B cell (primary cell): ENCODE measurements around the gene TIGD3.

Experiments
- CTCF ChIP-seq: fragments of 200-600 bp; IDR thresholded peaks from one replicate; pipeline ENCODE4 v1.8.0; 2022; ENCODE audit warnings: antibody characterized with exemption, mild to moderate bottlenecking
- EZH2 ChIP-seq: IDR thresholded peaks from 2 replicates; pipeline ENCODE4 v1.6.1; 2012; ENCODE audit warnings: borderline replicate concordance, low read depth, mild to moderate bottlenecking, moderate library complexity, low read length; ENCODE audit not compliant: insufficient read depth, poor library complexity, severe bottlenecking

GRCh38 chr11:65381716-65382032 lies 27.1 kb downstream of the TIGD3 start:
- no peak for TF ChIP-seq CTCF
- TF ChIP-seq EZH2, result no peak
